ENCODE measurements around the gene MYO5A. TPM values are rescaled to one million over a fixed set of nuclear protein-coding genes. Genes with fewer than 3 reads are reported as not detected.
A peak's percentile ranks its signal among the peaks of the same experiment; 100 is the strongest.

MYO5A gene
- total and polyA plus RNA-seq, 2 donors (not counting 3 experiments of a cell fraction or from before 2014, with no cell fraction given) = 31.9 to 91.9 TPM

DNA sequence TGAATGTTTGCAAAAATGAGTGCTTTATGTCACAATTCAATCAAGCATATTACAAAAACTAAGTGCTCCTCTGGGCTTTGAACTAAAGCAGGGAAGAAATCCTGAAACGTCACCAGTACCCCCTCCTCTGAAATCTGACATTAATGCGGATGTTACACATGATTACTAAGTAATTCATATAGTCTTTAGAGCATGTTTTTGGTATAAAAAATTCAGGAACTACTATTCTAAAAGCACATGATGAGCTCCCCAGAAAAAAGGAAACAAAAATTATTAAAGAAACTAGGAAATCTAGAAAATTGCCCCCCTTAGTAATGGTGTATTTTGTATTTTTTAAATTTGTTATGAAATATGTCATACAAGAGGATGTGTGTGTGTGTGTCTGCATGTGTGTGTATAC is 87.7 kb downstream of the MYO5A start:
- intact Hi-C loops (cut with micrococcal nuclease) (no loop called here), dilution Hi-C loops (cut with MboI; ENCODE audit: extremely low pct_ligation_motif_present, low sequenced_read_pairs) (no loop called here)
- H3K27ac ChIP-seq (ENCODE audit: insufficient read depth, low read depth, low read length) = no peak overlapping the region
- no peak overlapping the region for H3K4me3 ChIP-seq (replicated peaks in 1 of 3; ENCODE audit: insufficient read depth in 1 of 3, low read depth in 1 of 3, low read length in 3 of 3)
- no peak for TF ChIP-seq FOS (IDR thresholded peaks at IDR 0.05; ENCODE audit: borderline replicate concordance, insufficient read depth, low read length)
- DNase-seq (ENCODE audit: low read depth, low spot score) (no peak), FAIRE-seq (no peak)
- no peak overlapping the region for H3K9ac ChIP-seq (replicated peaks; ENCODE audit: extremely low read depth, insufficient read depth, low read length)
- ChIA-PET CTCF (interaction anchor here (1.3 to 1.8 kb wide), 2 partner anchors 41 to 47 kb away, joined by 3 to 5 read pairs; no protein-coding TSS in a partner anchor), POLR2A (no interaction called here)
- no peaks in the 10 kb centered on the region for H3K27me3 ChIP-seq (ENCODE audit: control insufficient read depth in 2 of 2, insufficient read depth in 2 of 2, low read length in 2 of 2)
- no peaks in the 10 kb centered on the region for H3K9me1 ChIP-seq (replicated peaks; ENCODE audit: control insufficient read depth, extremely low read depth, insufficient read depth, low read length)
- H3K4me2 ChIP-seq (ENCODE audit: insufficient read depth, low read length) = no peak overlapping the region
- H3K4me1 ChIP-seq (ENCODE audit: control insufficient read depth, extremely low read depth, insufficient read depth, low read length) = no peaks in the 10 kb centered on the region
- no peak overlapping the region for H2AFZ ChIP-seq (ENCODE audit: low read depth, low read length)
- no peaks in the 10 kb centered on the region for H3K9me3 ChIP-seq (replicated peaks; ENCODE audit: control insufficient read depth, insufficient read depth, low read length)
- H4K20me1 ChIP-seq (replicated peaks; ENCODE audit: control insufficient read depth, extremely low read depth, insufficient read depth, low read length) = no peaks in the 10 kb centered on the region
- no peaks in the 10 kb centered on the region for H3K36me3 ChIP-seq (ENCODE audit: control insufficient read depth in 2 of 2, extremely low read depth in 1 of 2, insufficient read depth in 2 of 2, low read length in 2 of 2)
- peaks cover 66% of the 10 kb centered on the region for H3K79me2 ChIP-seq (ENCODE audit: control insufficient read depth, insufficient read depth, low read length)
- no TSS peak for BruUV-seq (replicated peaks)

DNA sequence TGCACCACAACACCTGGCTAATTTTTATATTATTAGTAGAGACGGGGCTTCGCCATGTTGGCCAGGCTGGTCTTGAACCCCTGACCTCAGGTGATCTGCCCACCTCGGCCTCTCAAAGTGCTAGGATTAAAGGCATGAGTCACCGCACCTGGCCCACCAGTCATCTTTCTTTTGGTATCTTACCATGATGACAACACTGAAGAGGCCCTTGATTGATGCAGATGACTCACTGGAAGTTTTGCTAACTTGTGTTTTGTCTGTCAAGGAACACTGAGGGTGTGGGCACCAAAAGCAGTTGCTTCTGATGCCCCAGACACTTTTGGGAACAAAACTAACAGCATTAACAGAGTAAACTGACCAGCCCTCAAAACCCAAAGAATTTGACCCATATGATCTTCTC is 88.3 kb downstream of the MYO5A start:
- DNase-seq (ENCODE audit: low read depth, low spot score) (no peak), FAIRE-seq (no peak)
- no TSS peak for BruUV-seq (replicated peaks)
- Histone ChIP-seq H2AFZ (ENCODE audit: low read depth, low read length) (no peak overlapping the region), H3K36me3 (ENCODE audit: control insufficient read depth in 2 of 2, extremely low read depth in 1 of 2, insufficient read depth in 2 of 2, low read length in 2 of 2) (no peaks in the 10 kb centered on the region), H3K4me3 (replicated peaks in 1 of 3; ENCODE audit: insufficient read depth in 1 of 3, low read depth in 1 of 3, low read length in 3 of 3) (no peak overlapping the region), H3K79me2 (ENCODE audit: control insufficient read depth, insufficient read depth, low read length) (peaks cover 69% of the 10 kb centered on the region), H3K27me3 (ENCODE audit: control insufficient read depth in 2 of 2, insufficient read depth in 2 of 2, low read length in 2 of 2) (no peaks in the 10 kb centered on the region), H3K9ac (replicated peaks; ENCODE audit: extremely low read depth, insufficient read depth, low read length) (no peak overlapping the region), H3K27ac (ENCODE audit: insufficient read depth, low read depth, low read length) (no peak overlapping the region), H3K4me1 (ENCODE audit: control insufficient read depth, extremely low read depth, insufficient read depth, low read length) (no peaks in the 10 kb centered on the region), H3K9me3 (replicated peaks; ENCODE audit: control insufficient read depth, insufficient read depth, low read length) (no peaks in the 10 kb centered on the region), H3K4me2 (ENCODE audit: insufficient read depth, low read length) (no peak overlapping the region), H4K20me1 (replicated peaks; ENCODE audit: control insufficient read depth, extremely low read depth, insufficient read depth, low read length) (no peaks in the 10 kb centered on the region), H3K9me1 (replicated peaks; ENCODE audit: control insufficient read depth, extremely low read depth, insufficient read depth, low read length) (no peaks in the 10 kb centered on the region)
- CTCF ChIA-PET = interaction anchor here (1.3 to 1.8 kb wide), 2 partner anchors 42 to 48 kb away, joined by 3 to 5 read pairs; no protein-coding TSS in a partner anchor
- TF ChIP-seq EZH2 (IDR thresholded peaks at IDR 0.05; ENCODE audit: borderline replicate concordance, low read depth, low read length, severe bottlenecking) (no peak), FOS (IDR thresholded peaks at IDR 0.05; ENCODE audit: borderline replicate concordance, insufficient read depth, low read length) (peak; percentile 47), POLR2A (IDR thresholded peaks at IDR 0.05; ENCODE audit: low read depth, low read length) (no peak), POLR2AphosphoS5 (IDR thresholded peaks at IDR 0.05; ENCODE audit: insufficient read depth, low read depth, low read length) (no peak), GATA2 (IDR thresholded peaks at IDR 0.05; ENCODE audit: insufficient read depth, insufficient read length, low read depth, low read length) (no peak), JUN (IDR thresholded peaks at IDR 0.05; ENCODE audit: borderline replicate concordance, insufficient read depth, insufficient read length, low read depth) (peak; percentile 15)
- TF ChIP-seq, protein P1, sequence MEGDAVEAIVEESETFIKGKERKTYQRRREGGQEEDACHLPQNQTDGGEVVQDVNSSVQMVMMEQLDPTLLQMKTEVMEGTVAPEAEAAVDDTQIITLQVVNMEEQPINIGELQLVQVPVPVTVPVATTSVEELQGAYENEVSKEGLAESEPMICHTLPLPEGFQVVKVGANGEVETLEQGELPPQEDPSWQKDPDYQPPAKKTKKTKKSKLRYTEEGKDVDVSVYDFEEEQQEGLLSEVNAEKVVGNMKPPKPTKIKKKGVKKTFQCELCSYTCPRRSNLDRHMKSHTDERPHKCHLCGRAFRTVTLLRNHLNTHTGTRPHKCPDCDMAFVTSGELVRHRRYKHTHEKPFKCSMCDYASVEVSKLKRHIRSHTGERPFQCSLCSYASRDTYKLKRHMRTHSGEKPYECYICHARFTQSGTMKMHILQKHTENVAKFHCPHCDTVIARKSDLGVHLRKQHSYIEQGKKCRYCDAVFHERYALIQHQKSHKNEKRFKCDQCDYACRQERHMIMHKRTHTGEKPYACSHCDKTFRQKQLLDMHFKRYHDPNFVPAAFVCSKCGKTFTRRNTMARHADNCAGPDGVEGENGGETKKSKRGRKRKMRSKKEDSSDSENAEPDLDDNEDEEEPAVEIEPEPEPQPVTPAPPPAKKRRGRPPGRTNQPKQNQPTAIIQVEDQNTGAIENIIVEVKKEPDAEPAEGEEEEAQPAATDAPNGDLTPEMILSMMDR (IDR thresholded peaks at IDR 0.05; ENCODE audit: extremely low read depth in 1 of 2, insufficient read depth in 1 of 2, low read depth in 1 of 2, low read length in 2 of 2) = no peak
- TF ChIP-seq, protein P2, sequence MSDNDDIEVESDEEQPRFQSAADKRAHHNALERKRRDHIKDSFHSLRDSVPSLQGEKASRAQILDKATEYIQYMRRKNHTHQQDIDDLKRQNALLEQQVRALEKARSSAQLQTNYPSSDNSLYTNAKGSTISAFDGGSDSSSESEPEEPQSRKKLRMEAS (IDR thresholded peaks at IDR 0.05; ENCODE audit: insufficient read depth, insufficient read length) = no peak
- POLR2A ChIA-PET = no interaction called here
- intact Hi-C loops (cut with micrococcal nuclease) = no loop called here
- dilution Hi-C loops (cut with MboI; ENCODE audit: extremely low pct_ligation_motif_present, low sequenced_read_pairs) = no loop called here

All from endothelial cell of umbilical vein (primary cell).